ENCODE results near the gene KRTAP5-10.
"Not testable (repeated sequence)": the region's sequence is repeated elsewhere in the genome, so short reads cannot be mapped to it uniquely, and the experiment has no call there.

The KRTAP5-10 gene

DNA sequence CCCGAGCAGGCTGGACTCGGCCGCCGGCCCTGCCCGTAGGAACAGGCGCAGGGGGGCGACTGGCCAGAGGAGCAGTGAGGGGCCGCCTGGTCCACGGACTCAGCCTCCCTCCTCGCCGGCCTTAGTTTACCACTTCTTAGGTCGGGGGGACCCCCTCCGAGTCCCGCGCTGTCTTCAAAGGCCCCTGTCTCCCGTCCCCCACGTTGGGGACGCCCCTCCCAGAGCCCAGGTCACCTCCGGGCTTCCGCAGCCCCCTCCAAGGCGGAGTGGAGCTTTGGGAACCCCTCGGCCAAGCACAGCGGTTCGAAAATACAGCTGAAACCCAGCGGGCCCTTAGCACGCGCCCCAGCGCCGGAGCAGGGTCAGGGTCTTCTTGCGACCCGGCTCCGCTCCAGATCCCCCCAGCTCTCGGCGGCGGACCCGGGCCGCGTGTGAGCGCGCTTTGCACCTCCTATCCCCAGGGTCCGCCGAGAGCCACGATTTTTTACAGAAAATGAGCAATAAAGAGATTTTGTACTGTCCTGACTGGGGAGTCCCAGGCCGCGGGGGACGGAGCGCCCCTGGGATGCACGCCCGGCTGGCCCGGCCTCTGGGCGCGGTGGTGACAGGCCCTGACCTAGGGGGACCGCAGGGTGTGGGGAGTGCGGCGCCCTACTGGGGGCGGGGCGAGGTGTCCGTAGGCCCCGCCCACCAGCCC lies 42.3 kb downstream of the KRTAP5-10 start:
- DNase-seq (ENCODE audit: low read depth in 1 of 2, low spot score in 1 of 2): not testable (repeated sequence)

DNA sequence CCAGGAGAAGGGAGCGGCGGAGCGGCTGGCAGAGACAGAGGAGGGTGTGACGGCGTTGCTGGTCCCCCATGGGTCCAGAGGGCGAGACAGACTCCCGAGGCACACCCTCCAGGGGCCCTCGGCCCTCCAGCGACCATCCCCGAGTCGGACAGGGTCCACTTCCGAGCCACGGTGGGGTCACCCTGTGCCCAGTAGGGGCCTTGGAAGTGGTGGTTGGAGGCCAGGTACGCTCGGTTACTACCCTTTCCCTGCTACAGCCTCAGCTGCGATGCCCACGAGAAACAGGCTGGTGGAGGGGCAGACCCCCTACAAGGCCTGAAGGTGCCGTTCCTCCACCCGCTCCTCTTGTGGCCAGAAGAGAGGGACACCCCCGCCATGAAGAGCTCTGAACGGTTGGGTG lies 42.9 kb downstream of the KRTAP5-10 start:
- DNase-seq (ENCODE audit: low read depth in 1 of 2, low spot score in 1 of 2): not testable (repeated sequence)

DNA sequence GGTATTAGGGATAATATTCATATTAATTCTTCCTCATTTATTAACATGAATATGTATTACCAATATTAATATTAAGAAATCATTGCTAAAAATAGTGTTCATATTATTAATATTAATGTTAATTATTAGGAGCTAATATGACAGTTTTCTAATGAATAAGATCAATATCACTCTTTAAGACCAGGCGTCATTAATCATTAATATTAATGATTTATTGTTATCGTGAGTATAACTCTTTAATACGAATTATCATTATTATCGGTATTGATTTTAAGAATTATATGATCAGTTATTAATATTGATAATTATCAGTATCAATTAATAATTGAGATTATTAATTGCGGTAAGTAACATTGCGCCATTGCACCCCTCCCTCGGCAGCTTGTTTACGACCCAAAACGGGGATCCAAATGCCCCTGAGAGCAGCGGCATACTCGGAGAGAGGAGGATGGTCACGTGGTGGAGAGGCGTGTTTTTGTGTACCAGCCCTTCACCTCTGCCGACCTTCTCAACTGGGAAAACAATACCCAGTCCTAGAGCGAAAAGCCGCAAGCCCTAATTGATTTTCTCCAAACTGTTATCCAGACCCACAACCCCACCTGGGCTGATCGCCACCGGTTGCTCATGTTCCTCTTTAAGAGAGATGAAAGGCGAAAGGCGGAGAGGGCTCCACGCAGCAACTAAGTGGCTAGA lies 46.0 kb downstream of the KRTAP5-10 start:
- DNase-seq (ENCODE audit: low read depth in 1 of 2, low spot score in 1 of 2): not testable (repeated sequence)

DNA sequence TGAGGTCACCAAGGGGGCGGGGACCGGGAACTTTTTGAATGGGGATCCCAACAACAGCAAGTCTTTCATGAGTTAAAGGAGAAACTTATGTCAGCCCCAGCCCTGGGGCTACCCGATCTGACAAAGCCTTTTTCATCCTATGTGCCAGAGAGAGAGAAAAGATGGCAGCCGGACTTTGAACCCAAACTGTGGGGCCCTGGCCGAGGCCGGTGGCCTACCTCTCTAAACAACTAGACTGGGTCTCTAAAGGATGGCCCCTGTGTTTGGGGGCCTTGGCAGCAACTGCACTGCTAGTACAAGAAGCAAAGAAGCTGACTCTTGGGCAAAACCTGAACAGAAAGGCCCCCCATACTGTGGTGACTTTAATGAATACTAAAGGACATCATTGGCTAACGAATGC lies 48.6 kb downstream of the KRTAP5-10 start:
- DNase-seq (ENCODE audit: low read depth in 1 of 2, low spot score in 1 of 2): not testable (repeated sequence)

DNA sequence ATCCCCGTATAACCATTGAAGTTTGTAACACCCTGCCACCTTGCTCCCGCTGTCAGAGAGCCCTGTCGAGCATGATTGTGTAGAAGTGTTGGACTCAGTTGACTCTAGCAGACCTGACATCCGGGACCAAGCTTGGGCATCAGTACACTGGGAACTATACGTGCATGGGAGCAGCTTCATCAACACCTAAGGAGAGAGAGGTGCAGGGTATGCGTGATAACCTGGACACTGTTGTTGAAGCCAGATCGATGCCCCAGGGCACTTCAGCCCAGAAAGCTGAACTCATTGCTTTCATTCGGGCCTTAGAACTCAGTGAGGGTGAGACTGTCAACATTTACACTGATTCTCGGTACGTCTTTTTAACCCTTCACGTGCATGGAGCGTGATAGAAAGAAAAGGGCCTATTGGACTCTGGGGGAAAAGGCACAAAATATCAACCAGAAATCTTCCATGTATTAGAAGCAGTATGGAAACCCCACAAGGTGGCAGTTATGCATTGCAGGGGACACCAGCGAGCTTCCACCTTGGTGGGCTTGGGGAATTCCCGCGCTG lies 49.1 kb downstream of the KRTAP5-10 start:
- DNase-seq (ENCODE audit: low read depth in 1 of 2, low spot score in 1 of 2): not testable (repeated sequence)

DNA sequence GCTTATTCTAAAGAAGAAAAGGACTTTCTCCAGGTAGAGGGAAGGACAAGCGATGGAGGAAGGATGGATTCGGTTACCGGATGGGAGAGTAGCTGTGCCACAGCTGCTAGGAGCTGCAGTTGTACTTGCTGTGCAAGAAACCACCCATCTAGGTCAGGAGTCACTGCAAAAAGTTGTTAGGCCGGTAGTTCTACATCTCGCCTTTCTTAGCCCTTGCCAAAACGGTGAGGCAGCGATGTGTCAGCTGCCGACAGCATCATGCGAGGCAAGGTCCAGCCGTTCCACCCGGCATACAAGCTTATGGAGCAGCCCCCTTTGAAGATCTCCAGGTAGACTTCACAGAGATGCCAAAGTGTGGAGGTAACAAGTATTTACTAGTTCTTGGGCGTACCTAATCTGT lies 49.6 kb downstream of the KRTAP5-10 start:
- not testable (repeated sequence) for DNase-seq (ENCODE audit: low read depth in 1 of 2, low spot score in 1 of 2)

All from stimulated activated CD4-positive, alpha-beta T cell treated with anti-CD3 and anti-CD28 coated beads, Interleukin-15, amount 100 ng/mL, for 1 hour (primary cell).